Esophagus (tissue), 2 donors: ENCODE data around the gene DTNB. TPM values are rescaled to one million over a fixed set of nuclear protein-coding genes. Genes with fewer than 3 reads are reported as not detected.

Experiments
- H3K27ac ChIP-seq, 2 donors: one replicate each; pipeline ENCODE4 v1.5.1; 2013; ENCODE audit warnings: low read depth in 2 of 2, mild to moderate bottlenecking in 2 of 2, inconsistent platforms in 1 of 2, low read length in 1 of 2, moderate library complexity in 1 of 2
- H3K27me3 ChIP-seq, 2 donors: one replicate each; pipeline ENCODE4 v1.6.1; 2013; ENCODE audit warnings: low read length in 2 of 2, control low read depth in 1 of 2, mild to moderate bottlenecking in 1 of 2; ENCODE audit not compliant: insufficient read depth in 2 of 2, control insufficient read depth in 1 of 2
- H3K36me3 ChIP-seq, 2 donors: one replicate each; pipeline ENCODE4 v1.6.1; 2013; ENCODE audit warnings: low read length in 1 of 2; ENCODE audit not compliant: control insufficient read depth in 2 of 2, insufficient read depth in 2 of 2
- H3K4me1 ChIP-seq, 2 donors: one replicate each; pipeline ENCODE4 v1.6.1; 2013; ENCODE audit warnings: low read length in 1 of 2; ENCODE audit not compliant: control insufficient read depth in 2 of 2, insufficient read depth in 2 of 2
- H3K4me3 ChIP-seq, 2 donors: one replicate each; pipeline ENCODE4 v1.5.1; 2013; ENCODE audit warnings: low read length in 2 of 2, mild to moderate bottlenecking in 2 of 2, low read depth in 1 of 2, moderate library complexity in 1 of 2
- H3K9me3 ChIP-seq, 2 donors: one replicate each; pipeline ENCODE4 v1.6.1; 2013; ENCODE audit warnings: mild to moderate bottlenecking in 2 of 2, low read depth in 1 of 2, low read length in 1 of 2, moderate library complexity in 1 of 2; ENCODE audit not compliant: control insufficient read depth in 2 of 2, insufficient read depth in 1 of 2
- WGBS, 2 donors: extraction: QIAGEN DNeasy Blood & Tissue Kit; methylation state at CpG; one replicate each; pipeline ENCODE4 v1.1.7; 2013; 5-methylcytosine and 5-hydroxymethylcytosine counted together
- polyA plus RNA-seq, 2 donors: library from polyadenylated mRNA; stranded (reverse); fragments of 200-250 nt; gene quantifications; one replicate each; pipeline ENCODE4 v1.2.3, GENCODE V29; 2013
- donor health status: healthy with polysubstance abuse.
- donor health status: Bipolar disorder and iron deficiency.

DTNB gene
- polyA plus RNA-seq, 2 donors: 7.9 to 13.9 TPM

- Histone ChIP-seq H3K27me3 (no peaks in the 10 kb centered on the region), H3K36me3 (no peaks in the 10 kb centered on the region), H3K9me3 (no peaks in the 10 kb centered on the region), H3K4me1 (peaks cover 0 to 16% of the 10 kb centered on the region in 2 donors), H3K27ac (peak overlapping the region in 1 of 2 donors; percentile 33), H3K4me3 (no peak overlapping the region)
- WGBS, 2 donors: 54 to 60% methylated on average over 20 of the region's 20 CpGs
Measured at GRCh38 chr2:25373269-25373981, 300.0 kb downstream of the DTNB start.

DNA sequence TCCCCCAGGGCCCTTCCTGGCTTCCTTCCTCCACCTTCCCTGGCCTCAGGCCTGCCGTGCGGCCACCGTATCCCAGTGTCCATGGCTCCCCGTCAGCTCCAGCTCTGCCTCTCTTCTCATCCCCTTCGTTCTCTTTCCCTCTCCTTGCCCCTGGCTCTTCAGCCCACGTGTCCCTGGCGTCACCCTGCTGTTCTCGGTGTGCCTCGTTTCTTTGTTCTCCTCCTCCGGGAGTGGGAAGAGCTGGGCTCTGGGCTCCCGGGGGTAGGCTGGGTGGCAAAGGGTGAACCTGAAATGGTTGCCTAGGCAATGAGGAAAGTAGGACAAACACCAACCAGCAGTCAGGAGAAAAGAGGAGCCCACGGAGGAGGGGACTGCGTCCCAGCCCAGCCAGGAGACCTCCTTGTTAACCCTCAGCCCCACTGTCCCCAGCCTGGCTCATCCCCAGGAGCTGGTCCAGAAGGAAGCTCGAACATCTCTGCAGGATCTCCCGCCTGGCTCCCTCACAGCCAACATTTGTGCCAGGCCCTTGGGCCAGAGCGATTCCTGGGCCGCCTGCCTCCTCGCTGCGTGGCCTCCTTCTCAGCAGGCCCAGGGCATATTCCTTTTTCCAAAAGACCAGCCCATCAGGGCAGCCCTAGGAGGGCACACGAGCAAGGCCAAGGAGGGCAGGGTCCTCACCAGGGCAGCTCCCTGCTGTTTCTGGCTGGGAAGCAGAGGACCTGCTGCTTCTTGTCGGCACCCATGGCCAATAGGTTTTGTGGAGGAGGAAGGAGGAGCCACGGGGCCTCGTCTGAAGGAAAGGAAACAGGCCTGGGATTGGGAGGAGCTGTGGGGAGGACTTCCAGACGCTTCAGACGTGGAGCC is 300.7 kb downstream of the DTNB start:
- H3K36me3 ChIP-seq: no peaks in the 10 kb centered on the region
- no peaks in the 10 kb centered on the region for H3K9me3 ChIP-seq
- peak overlapping the region; percentile 1 to 33 for H3K27ac ChIP-seq
- peaks cover 0 to 16% of the 10 kb centered on the region in 2 donors for H3K4me1 ChIP-seq
- H3K4me3 ChIP-seq: no peak overlapping the region
- 61 to 72% methylated on average over 25 of the region's 25 CpGs for WGBS, 2 donors
- H3K27me3 ChIP-seq: no peaks in the 10 kb centered on the region

- peaks cover 0 to 7% of the 10 kb centered on the region in 2 donors for H3K4me1 ChIP-seq
- no peak overlapping the region for H3K4me3 ChIP-seq
- no peaks in the 10 kb centered on the region for H3K9me3 ChIP-seq
- H3K36me3 ChIP-seq: no peaks in the 10 kb centered on the region
- H3K27me3 ChIP-seq: no peaks in the 10 kb centered on the region
- WGBS, 2 donors: 87 to 92% methylated on average over 27 of the region's 27 CpGs
- H3K27ac ChIP-seq: no peak overlapping the region
Measured at GRCh38 chr2:25371253-25372241, 301.8 kb downstream of the DTNB start.

DNA sequence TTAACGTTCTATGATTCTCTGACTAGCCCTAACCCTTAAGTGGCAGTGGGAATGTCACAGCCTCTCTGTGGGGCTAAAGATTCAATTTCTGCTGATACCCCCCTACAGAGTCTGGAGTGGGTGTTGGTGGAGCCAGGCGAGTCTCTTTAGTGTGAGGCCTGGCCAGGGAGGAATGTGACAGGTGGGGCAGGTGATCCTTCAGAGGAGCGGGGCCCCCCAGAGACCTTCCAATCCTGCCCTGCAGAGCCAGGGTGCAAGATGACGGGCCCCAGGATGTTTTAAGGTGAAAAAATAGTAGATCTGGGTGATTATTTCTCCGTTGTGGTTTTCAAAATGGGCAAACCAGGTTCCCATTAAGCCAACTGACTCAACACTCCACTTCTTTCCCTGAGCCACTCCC is 303.5 kb downstream of the DTNB start:
- WGBS, 2 donors: 76 to 86% methylated on average over 5 of the region's 5 CpGs
- no peaks in the 10 kb centered on the region for H3K27me3 ChIP-seq
- no peak overlapping the region for H3K27ac ChIP-seq
- H3K36me3 ChIP-seq: no peaks in the 10 kb centered on the region
- H3K4me3 ChIP-seq: no peak overlapping the region
- no peaks in the 10 kb centered on the region for H3K9me3 ChIP-seq
- H3K4me1 ChIP-seq: peaks cover 0 to 9% of the 10 kb centered on the region in 2 donors

DNA sequence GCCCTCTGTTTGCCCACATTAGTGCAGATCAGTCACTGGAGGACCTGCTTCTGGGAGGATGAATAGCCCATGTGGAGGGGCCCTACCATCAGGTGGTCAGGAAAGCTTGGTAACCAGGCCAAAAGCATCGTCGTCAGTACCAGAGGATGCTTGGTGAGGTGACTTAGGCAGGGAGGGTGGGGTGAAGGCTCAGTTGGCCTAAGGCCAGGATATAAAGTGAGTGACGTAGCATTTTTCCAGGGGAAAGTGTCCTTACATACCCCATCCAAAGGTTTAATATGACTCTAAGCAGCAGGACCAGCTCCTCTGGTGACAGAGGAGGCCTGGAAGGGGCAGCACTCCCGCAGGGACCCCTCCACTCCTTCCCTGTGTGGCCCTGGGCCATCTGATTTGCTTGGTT is 303.9 kb downstream of the DTNB start:
- H3K4me3 ChIP-seq: no peak overlapping the region
- no peaks in the 10 kb centered on the region for H3K27me3 ChIP-seq
- no peaks in the 10 kb centered on the region for H3K36me3 ChIP-seq
- WGBS, 2 donors: 71 to 76% methylated on average over 4 of the region's 4 CpGs
- H3K27ac ChIP-seq: no peak overlapping the region
- peaks cover 3 to 9% of the 10 kb centered on the region in 2 donors for H3K4me1 ChIP-seq
- no peaks in the 10 kb centered on the region for H3K9me3 ChIP-seq

DNA sequence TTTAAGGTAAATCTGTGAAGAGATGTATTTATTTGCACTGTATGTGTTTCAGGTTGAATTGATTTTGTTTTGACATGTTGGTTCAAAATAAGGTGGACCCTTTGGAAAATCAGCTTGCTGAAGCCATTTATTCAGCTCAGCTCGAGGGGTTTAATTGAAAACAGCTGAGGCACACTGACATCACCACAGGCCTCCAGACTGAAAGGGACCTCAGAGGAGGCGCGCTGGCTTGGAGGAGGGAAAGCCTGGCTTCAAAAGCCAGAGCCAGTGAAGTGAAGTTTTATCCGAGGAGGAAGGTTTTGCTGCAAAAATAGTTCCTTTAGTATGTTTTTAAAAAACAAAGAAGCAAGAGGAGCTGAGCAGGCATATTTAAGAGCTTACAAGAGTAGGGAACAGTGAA is 304.7 kb downstream of the DTNB start:
- 69 to 74% methylated on average over 4 of the region's 4 CpGs for WGBS, 2 donors
- no peak overlapping the region for H3K4me3 ChIP-seq
- no peaks in the 10 kb centered on the region for H3K36me3 ChIP-seq
- H3K27me3 ChIP-seq: no peaks in the 10 kb centered on the region
- H3K9me3 ChIP-seq: no peaks in the 10 kb centered on the region
- H3K27ac ChIP-seq: no peak overlapping the region
- peaks cover 3 to 9% of the 10 kb centered on the region in 2 donors for H3K4me1 ChIP-seq

DNA sequence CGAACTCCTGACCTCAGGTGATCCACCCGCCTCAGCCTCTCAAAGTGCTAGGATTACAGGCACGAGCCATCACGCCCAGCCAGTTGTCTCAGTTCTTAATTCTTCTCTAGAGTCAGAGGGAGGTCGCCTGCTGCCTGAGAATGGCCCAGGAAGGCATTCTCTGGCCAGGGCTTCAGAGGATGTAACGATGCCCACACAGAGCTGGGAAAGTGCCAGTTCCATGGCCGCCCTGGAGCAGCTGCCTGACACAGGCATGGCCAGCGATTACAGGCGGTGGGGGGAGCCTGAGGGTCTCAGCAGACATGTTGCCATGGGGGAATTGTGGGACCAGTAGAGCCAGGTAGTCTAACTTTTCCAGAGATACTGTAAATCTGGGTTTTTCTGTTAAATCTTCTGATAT is 306.1 kb downstream of the DTNB start:
- Histone ChIP-seq H3K27ac (no peak overlapping the region), H3K36me3 (no peaks in the 10 kb centered on the region), H3K4me1 (peaks cover 3 to 5% of the 10 kb centered on the region in 2 donors), H3K9me3 (no peaks in the 10 kb centered on the region), H3K4me3 (no peak overlapping the region), H3K27me3 (no peaks in the 10 kb centered on the region)
- 74 to 80% methylated on average over 9 of the region's 9 CpGs for WGBS, 2 donors

DNA sequence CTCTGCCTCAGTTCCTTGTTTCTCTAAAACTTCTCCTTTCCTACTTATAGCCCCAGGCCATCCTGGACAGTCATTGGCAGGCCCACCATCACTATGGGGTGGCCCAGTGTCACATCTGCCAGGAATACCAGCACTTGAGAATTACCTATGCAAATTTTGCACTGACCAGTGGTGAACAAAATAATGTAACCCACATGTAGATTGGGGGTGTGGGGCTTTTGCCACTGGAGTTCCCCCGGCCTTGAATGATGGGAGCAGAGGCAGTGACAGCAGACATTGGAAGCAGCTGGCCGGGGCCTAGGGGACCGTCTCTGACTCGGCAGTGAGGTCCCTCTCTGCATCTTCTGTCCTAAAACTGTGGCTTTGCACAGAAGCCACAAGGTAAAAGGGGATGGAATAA is 306.7 kb downstream of the DTNB start:
- H3K4me1 ChIP-seq: peaks cover 3 to 5% of the 10 kb centered on the region in 2 donors
- H3K36me3 ChIP-seq: no peaks in the 10 kb centered on the region
- H3K27ac ChIP-seq: no peak overlapping the region
- H3K4me3 ChIP-seq: no peak overlapping the region
- no peaks in the 10 kb centered on the region for H3K27me3 ChIP-seq
- WGBS, 2 donors: 92 to 96% methylated on average over 4 of the region's 4 CpGs
- H3K9me3 ChIP-seq: no peaks in the 10 kb centered on the region

DNA sequence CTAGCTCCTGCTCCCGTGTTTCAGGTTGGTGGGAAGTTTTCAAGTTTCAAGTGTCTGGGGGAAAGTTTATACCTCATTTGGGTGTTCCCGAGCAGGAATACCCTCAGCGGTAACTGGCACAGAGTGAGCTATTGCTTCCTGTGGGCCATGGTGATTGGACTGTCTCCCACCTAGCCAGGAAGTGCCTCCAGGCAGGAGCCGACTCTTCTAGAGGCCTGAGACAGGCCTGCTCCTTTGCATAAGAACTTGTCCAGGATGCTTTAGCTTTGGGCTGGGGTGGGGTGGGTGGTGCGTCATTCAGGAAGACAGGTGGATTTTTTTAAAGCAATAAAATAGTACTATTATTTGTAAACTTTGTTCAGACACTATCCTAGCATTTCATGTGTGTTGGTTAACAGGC is 308.1 kb downstream of the DTNB start:
- peak overlapping the region in 1 of 2 donors; percentile 35 for H3K27ac ChIP-seq
- 31 to 42% methylated on average over 5 of the region's 5 CpGs for WGBS, 2 donors

More for the DNA sequence above, 308.1 kb downstream of the DTNB start:
- no peaks in the 10 kb centered on the region for H3K9me3 ChIP-seq
- H3K4me3 ChIP-seq: no peak overlapping the region
- no peaks in the 10 kb centered on the region for H3K27me3 ChIP-seq
- H3K4me1 ChIP-seq: peaks cover 3 to 5% of the 10 kb centered on the region in 2 donors
- H3K36me3 ChIP-seq: no peaks in the 10 kb centered on the region
